Activated naive CD4-positive, alpha-beta T cell treated with anti-CD3 and anti-CD28 coated beads, Interleukin-2, amount 50 U/mL, for 72 hours (primary cell): ENCODE results near the gene ZDHHC18. TPM values are rescaled to one million over a fixed set of nuclear protein-coding genes. Genes with fewer than 3 reads are reported as not detected.
"Not testable (repeated sequence)": the region's sequence is repeated elsewhere in the genome, so short reads cannot be mapped to it uniquely, and the experiment has no call there.

Experiments used
- ATAC-seq, 2 donors: fragments of 150-1000 bp; cut with Tn5 transposase; 2 replicates each; pipeline ENCODE4 v1.10.0; 2021; ENCODE audit warnings: mild to moderate bottlenecking in 2 of 2, moderate library complexity in 2 of 2
- DNase-seq, 2 donors: peaks; one replicate each; pipeline ENCODE4 v3.0.0; 2021 to 2022; ENCODE audit warnings: low spot score in 2 of 2
- H3K27ac Mint-ChIP-seq, 2 donors: one replicate each; pipeline ENCODE4 v1.8.0; 2022; ENCODE audit warnings: mild to moderate bottlenecking in 2 of 2, mixed read lengths in 2 of 2
- H3K36me3 Mint-ChIP-seq, 2 donors: one replicate each; pipeline ENCODE4 v1.8.0; 2022; ENCODE audit warnings: mixed read lengths in 2 of 2
- H3K9me3 Mint-ChIP-seq, 2 donors: one replicate each; pipeline ENCODE4 v1.8.0; 2022; ENCODE audit warnings: mixed read lengths in 2 of 2
- total RNA-seq, 2 donors: library from RNA; stranded (reverse); gene quantifications; one replicate each; pipeline ENCODE4 v1.2.3, GENCODE V29; 2022

The ZDHHC18 gene
- total RNA-seq, 2 donors from 2014 or later, result 37.8 to 59.5 TPM

DNA sequence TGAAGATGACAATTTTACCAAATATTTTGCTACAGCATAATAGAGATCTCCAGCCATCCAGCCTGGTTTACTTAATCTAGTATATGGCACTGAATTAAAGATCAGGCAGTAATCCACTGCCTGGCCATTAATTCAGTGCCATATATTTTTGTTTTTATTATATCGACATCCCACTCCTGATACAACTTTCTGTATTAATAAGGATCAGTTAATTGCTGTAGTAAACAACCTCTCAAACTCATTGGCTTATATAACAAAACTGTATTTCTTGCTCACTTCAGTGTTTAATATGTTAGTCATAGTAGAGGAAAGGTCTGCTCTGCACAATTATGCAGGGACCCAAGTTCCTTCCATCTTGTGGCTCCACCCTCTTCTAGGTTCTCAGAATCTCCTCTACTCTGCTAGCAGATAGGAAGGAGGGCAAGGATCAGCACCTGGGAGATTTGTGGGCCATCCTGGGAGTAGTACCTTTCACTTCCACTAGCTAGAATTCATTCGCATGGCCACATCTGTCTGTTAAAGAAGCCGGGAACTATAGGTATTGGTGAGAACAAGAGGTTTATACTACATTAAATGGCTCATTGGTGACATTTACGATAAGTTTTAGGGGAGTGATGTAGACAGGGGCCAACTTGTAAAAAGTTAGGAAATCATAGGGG lies 3.6 kb upstream of the ZDHHC18 start:
- Mint-ChIP-seq H3K36me3 (peaks cover 9 to 13% of the 10 kb centered on the region in 2 donors), H3K27ac (peak overlapping the region in 1 of 2 donors; percentile 57), H3K9me3 (no peaks in the 10 kb centered on the region)
- ATAC-seq (no peak), DNase-seq (no peak)

GRCh38 chr1:26824731-26825130 lies 1.8 kb upstream of the ZDHHC18 start:
- ATAC-seq, result no peak
- Mint-ChIP-seq H3K36me3 (peaks cover 26 to 28% of the 10 kb centered on the region in 2 donors), H3K9me3 (no peaks in the 10 kb centered on the region), H3K27ac (no peak overlapping the region)
- DNase-seq, result no peak

DNA sequence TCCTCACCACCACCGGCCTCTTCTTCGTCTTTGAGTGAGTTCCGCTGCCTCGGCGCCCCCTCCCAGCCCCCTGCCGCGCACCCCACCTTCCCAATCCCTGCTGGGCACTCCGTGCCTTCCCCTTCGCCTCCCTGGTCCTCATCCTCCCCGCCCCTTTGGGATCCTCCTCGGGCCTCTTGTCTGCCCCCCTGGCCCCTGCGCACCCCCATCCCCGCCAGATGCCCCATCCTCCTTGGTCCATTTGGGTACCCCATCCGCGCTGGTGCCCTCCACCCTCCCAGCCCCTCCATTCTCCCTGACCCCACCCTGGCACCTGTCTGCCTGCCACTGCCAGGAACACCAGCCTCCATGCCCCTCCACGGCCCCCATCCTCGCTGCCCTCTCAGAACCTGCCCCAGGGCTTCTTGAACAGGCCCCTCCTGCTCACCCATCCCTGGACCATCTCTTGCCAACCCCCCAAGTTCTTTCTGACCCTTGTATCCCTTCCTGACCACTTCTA lies 667 bp downstream of the ZDHHC18 start:
- no peak for DNase-seq
- Mint-ChIP-seq H3K27ac (peak overlapping the region; percentile 95 to 97), H3K36me3 (peaks cover 26 to 34% of the 10 kb centered on the region in 2 donors), H3K9me3 (no peaks in the 10 kb centered on the region)
- no peak for ATAC-seq

DNA sequence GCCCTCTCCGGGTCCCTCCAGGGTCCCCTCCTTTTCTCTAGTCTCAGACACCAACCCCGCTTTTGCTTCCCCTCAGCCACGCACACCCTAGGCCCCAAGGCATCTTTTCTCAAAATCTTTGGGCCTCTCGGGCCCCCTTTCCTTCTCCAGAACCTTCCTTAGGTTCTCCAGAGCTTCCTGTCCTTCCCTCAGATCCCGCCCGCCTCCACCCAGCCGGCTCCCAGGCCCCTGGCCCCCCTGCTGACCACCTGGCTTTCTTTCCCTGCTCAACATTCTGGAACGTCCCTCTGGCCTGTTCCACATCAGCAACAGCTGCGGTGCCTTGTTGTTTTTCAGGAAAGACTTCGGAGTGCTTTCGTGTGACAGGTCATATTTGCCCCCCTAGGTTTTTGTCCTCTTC lies 1.2 kb downstream of the ZDHHC18 start:
- Mint-ChIP-seq H3K9me3 (no peaks in the 10 kb centered on the region), H3K27ac (peak overlapping the region; percentile 95 to 97), H3K36me3 (peaks cover 26 to 38% of the 10 kb centered on the region in 2 donors)
- no peak for ATAC-seq
- no peak for DNase-seq

GRCh38 chr1:26828411-26828991 lies 2.0 kb downstream of the ZDHHC18 start:
- Mint-ChIP-seq H3K27ac (peak overlapping the region; percentile 95 to 97), H3K9me3 (no peaks in the 10 kb centered on the region), H3K36me3 (peaks cover 26 to 46% of the 10 kb centered on the region in 2 donors)
- DNase-seq (peak in 1 of 2 donors; percentile 58), ATAC-seq (peak in 1 of 2 donors; percentile 32)

- Mint-ChIP-seq H3K36me3 (peaks cover 30 to 52% of the 10 kb centered on the region in 2 donors), H3K27ac (peak overlapping the region; percentile 54 to 95), H3K9me3 (no peaks in the 10 kb centered on the region)
- no peak for DNase-seq
- ATAC-seq, result no peak
Observed at GRCh38 chr1:26829184-26829911, 2.9 kb downstream of the ZDHHC18 start.

- no peak for DNase-seq
- Mint-ChIP-seq H3K9me3 (no peaks in the 10 kb centered on the region), H3K36me3 (peaks cover 37 to 69% of the 10 kb centered on the region in 2 donors), H3K27ac (peak overlapping the region; percentile 40 to 95)
- no peak for ATAC-seq
Observed at GRCh38 chr1:26831059-26831458, 4.6 kb downstream of the ZDHHC18 start.

- Mint-ChIP-seq H3K9me3 (no peaks in the 10 kb centered on the region), H3K27ac (peak overlapping the region; percentile 62 to 95), H3K36me3 (peaks cover 34 to 73% of the 10 kb centered on the region in 2 donors)
- DNase-seq (no peak), ATAC-seq (no peak)
Observed at GRCh38 chr1:26831546-26832248, 5.2 kb downstream of the ZDHHC18 start.

- DNase-seq, result no peak
- ATAC-seq, result no peak
- peaks cover 30 to 68% of the 10 kb centered on the region in 2 donors for H3K36me3 Mint-ChIP-seq
- H3K9me3 Mint-ChIP-seq, result no peaks in the 10 kb centered on the region
- peak overlapping the region; percentile 95 to 100 for H3K27ac Mint-ChIP-seq
Observed at GRCh38 chr1:26832249-26832960, 5.9 kb downstream of the ZDHHC18 start.

DNA sequence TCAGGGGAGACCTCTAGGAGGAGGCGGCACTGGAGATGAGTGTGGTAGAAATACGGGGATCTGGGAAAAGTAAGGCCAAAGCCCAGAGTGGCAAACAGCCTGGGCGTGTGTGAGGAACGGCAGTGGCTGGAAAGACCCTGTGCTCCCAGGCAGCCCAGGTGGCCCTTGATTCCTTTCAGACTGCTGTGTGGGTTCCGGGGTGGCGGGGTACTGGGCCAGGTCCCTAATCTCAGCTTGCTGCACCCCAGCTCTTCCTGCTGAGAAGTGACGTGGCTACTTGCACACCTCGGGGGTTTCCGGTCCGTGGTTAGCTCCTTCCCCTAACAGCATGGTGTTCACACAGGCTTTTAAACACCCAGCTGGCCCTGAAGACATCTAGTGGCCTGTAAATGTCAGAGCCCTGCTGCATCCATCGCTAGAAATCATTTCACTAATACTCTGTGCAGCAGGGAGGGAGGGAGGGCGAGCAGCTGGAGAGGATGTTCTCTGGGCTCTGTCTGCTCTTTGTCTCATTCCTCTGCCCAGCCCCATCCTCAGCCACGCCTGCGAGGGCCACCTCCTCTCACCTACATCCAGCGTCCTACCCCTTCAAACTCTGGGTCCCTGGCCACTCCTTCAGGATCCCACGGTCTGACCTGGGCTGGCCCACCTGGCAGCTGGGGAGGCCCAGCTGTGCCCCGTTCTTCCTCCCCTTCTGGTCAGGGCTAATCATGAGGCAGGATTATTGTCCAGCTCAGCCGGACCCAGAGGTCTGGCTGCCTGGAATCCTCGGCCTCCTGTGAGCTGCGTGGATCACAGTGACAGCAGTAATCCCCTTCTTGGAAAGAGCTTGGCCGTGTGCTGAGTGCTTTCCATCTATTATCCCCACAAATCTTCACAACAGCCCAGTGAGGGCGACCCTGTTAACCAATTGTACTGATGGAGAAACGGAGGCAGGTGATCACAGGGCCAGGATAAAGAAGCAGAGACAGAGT lies 7.2 kb downstream of the ZDHHC18 start:
- DNase-seq, result peak; percentile 67 to 82

DNA sequence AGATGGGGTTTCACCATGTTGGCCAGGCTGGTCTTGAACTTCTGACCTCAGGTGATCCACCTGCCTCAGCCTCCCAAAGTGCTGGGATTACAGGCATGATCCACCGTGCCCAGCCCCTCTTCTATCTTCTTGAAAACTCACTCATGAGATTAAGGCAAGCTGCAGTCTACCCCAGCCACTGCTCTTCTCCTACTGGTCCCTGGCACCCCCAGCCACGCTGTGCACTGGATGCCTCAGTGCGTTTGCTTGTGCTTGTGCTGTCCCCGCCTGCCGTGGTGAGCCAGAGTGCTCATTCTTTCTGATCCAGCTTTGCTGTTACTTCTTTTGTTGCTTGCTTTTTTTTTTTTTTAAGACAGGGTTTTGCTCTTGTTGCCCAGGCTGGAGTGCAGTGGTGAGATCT lies 11.2 kb downstream of the ZDHHC18 start:
- ATAC-seq, DNase-seq, H3K9me3 Mint-ChIP-seq: not testable (repeated sequence)
- Mint-ChIP-seq H3K36me3 (peaks cover 17 to 49% of the 10 kb centered on the region in 2 donors), H3K27ac (peak overlapping the region in 1 of 2 donors; percentile 60)

More for the DNA sequence above, 7.2 kb downstream of the ZDHHC18 start:
- peak; percentile 95 to 97 for ATAC-seq
- Mint-ChIP-seq H3K9me3 (no peaks in the 10 kb centered on the region), H3K36me3 (peaks cover 25 to 64% of the 10 kb centered on the region in 2 donors), H3K27ac (peak overlapping the region; percentile 95 to 100)

GRCh38 chr1:26838474-26839338 lies 12.2 kb downstream of the ZDHHC18 start:
- ATAC-seq, result peak; percentile 64 to 94
- peaks cover 17 to 41% of the 10 kb centered on the region in 2 donors for H3K36me3 Mint-ChIP-seq
- no peak for DNase-seq

DNA sequence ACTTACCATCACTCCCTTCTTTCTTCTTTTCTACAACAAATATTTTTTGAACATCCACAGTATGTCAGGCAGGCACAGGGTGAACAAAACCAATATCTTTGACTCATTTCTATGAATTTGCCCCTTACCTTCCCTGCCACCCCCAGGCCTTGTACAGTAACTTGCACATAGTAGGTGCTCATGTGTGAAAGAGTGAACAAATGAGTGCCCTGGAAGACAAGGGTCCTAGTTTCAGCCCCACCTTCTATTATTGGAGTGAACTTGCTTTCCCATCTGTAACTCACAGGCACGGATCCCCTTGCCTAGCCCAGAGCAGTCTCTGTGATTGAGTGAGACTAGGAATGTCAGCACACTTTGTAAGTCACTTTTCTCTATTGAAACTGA lies 12.8 kb downstream of the ZDHHC18 start:
- ATAC-seq (no peak), DNase-seq (no peak)
- peaks cover 13 to 36% of the 10 kb centered on the region in 2 donors for H3K36me3 Mint-ChIP-seq

More at GRCh38 chr1:26838474-26839338, 12.2 kb downstream of the ZDHHC18 start:
- no peaks in the 10 kb centered on the region for H3K9me3 Mint-ChIP-seq
- peak overlapping the region; percentile 28 to 88 for H3K27ac Mint-ChIP-seq

GRCh38 chr1:26839779-26840178 lies 13.3 kb downstream of the ZDHHC18 start:
- no peaks in the 10 kb centered on the region for H3K9me3 Mint-ChIP-seq
- no peak for DNase-seq
- H3K36me3 Mint-ChIP-seq, result peaks cover 9 to 31% of the 10 kb centered on the region in 2 donors
- peak overlapping the region in 1 of 2 donors; percentile 88 for H3K27ac Mint-ChIP-seq
- no peak for ATAC-seq

More for the DNA sequence above, 12.8 kb downstream of the ZDHHC18 start:
- H3K9me3 Mint-ChIP-seq, result no peaks in the 10 kb centered on the region
- H3K27ac Mint-ChIP-seq, result peak overlapping the region; percentile 28 to 88
